Measurements from ENCODE around the gene PRUNE1.

- TF ChIP-seq POLR2A (IDR thresholded peaks at IDR 0.05), result no peak
- TF ChIP-seq, protein P1, sequence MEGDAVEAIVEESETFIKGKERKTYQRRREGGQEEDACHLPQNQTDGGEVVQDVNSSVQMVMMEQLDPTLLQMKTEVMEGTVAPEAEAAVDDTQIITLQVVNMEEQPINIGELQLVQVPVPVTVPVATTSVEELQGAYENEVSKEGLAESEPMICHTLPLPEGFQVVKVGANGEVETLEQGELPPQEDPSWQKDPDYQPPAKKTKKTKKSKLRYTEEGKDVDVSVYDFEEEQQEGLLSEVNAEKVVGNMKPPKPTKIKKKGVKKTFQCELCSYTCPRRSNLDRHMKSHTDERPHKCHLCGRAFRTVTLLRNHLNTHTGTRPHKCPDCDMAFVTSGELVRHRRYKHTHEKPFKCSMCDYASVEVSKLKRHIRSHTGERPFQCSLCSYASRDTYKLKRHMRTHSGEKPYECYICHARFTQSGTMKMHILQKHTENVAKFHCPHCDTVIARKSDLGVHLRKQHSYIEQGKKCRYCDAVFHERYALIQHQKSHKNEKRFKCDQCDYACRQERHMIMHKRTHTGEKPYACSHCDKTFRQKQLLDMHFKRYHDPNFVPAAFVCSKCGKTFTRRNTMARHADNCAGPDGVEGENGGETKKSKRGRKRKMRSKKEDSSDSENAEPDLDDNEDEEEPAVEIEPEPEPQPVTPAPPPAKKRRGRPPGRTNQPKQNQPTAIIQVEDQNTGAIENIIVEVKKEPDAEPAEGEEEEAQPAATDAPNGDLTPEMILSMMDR (IDR thresholded peaks at IDR 0.05), result no peak
Measured at GRCh38 chr1:151060007-151060656, 51.9 kb downstream of the PRUNE1 start, which contains the start of gene MLLT11.

Data from body of pancreas (tissue), 4 donors.